WTC11 (cell line): ENCODE measurements around the gene POLD3. TPM values are rescaled to one million over a fixed set of nuclear protein-coding genes. Genes with fewer than 3 reads are reported as not detected.
"Not testable (repeated sequence)": the region's sequence is repeated elsewhere in the genome, so short reads cannot be mapped to it uniquely, and the experiment has no call there.

Experiments
- ATAC-seq: fragments of 200-7000 bp; cut with Tn5 transposase; 2 replicates; pipeline ENCODE4 v1.10.0; 2021; ENCODE audit warnings: mild to moderate bottlenecking, moderate library complexity
- CTCF ChIA-PET: fragments of 300-600 bp; sonication (Branson Sonifier 250); formaldehyde crosslinking; loops from one replicate; lab custom pipeline; 2021; ENCODE audit warnings: antibody characterized with exemption; lab: Charles Lee
- POLR2A ChIA-PET: fragments of 350-600 bp; sonication (Branson Sonifier 250); formaldehyde crosslinking; loops from one replicate; lab custom pipeline; 2021; ENCODE audit warnings: antibody characterized with exemption; lab: Charles Lee
- DNase-seq: peaks from one replicate; pipeline ENCODE4 v3.0.0; 2021; ENCODE audit warnings: low spot score
- H3K27ac Mint-ChIP-seq: 2 replicates; pipeline ENCODE4 v1.8.0; 2021; ENCODE audit warnings: mixed read lengths
- H3K27me3 Mint-ChIP-seq: 2 replicates; pipeline ENCODE4 v1.8.0; 2021; ENCODE audit warnings: low read depth, mild to moderate bottlenecking, moderate library complexity, mixed read lengths
- H3K36me3 Mint-ChIP-seq: 2 replicates; pipeline ENCODE4 v1.8.0; 2021; ENCODE audit warnings: mixed read lengths
- H3K4me1 Mint-ChIP-seq: 2 replicates; pipeline ENCODE4 v1.8.0; 2022; ENCODE audit warnings: mixed read lengths
- H3K4me3 Mint-ChIP-seq: 2 replicates; pipeline ENCODE4 v1.8.0; 2021; ENCODE audit warnings: mild to moderate bottlenecking, moderate library complexity, mixed read lengths
- H3K9me3 Mint-ChIP-seq: 2 replicates; pipeline ENCODE4 v1.8.0; 2021; ENCODE audit warnings: mixed read lengths
- CREM ChIP-seq: sonication (generic); formaldehyde crosslinking; IDR thresholded peaks from 2 replicates; pipeline ENCODE4 v1.8.1; 2022; ENCODE audit warnings: mild to moderate bottlenecking, missing genetic modification reagents, moderate library complexity
- CTCF ChIP-seq: fragments of 200-600 bp; IDR thresholded peaks from 2 replicates; pipeline ENCODE4 v1.8.0; 2022; ENCODE audit warnings: antibody characterized with exemption
- EMX1 ChIP-seq: fragments of 250-450 bp; sonication (Bioruptor Pico); IDR thresholded peaks from 2 replicates; pipeline ENCODE4 v1.8.0; 2021; ENCODE audit warnings: mild to moderate bottlenecking
- GTF2I ChIP-seq: fragments of 250-450 bp; sonication (Bioruptor Pico); conservative IDR thresholded peaks from 2 replicates; pipeline ENCODE4 v1.4.0; 2021; ENCODE audit warnings: mild to moderate bottlenecking
- HMGXB4 ChIP-seq: sonication (generic); formaldehyde crosslinking; IDR thresholded peaks from 2 replicates; pipeline ENCODE4 v1.8.1; 2023; ENCODE audit warnings: mild to moderate bottlenecking, moderate library complexity, missing genetic modification reagents
- JUN ChIP-seq: sonication (generic); formaldehyde crosslinking; IDR thresholded peaks from 2 replicates; pipeline ENCODE4 v1.8.0; 2023; ENCODE audit warnings: mild to moderate bottlenecking, missing genetic modification reagents
- KAT7 ChIP-seq: sonication (generic); formaldehyde crosslinking; IDR thresholded peaks from 2 replicates; pipeline ENCODE4 v1.8.1; 2023; ENCODE audit warnings: missing genetic modification reagents, mild to moderate bottlenecking, borderline replicate concordance
- MAX ChIP-seq: sonication (generic); formaldehyde crosslinking; IDR thresholded peaks from 2 replicates; pipeline ENCODE4 v1.8.0; 2022; ENCODE audit warnings: mild to moderate bottlenecking, missing genetic modification reagents
- RELA ChIP-seq: sonication (generic); formaldehyde crosslinking; IDR thresholded peaks from 2 replicates; pipeline ENCODE4 v1.8.1; 2022; ENCODE audit warnings: missing genetic modification reagents, mild to moderate bottlenecking, borderline replicate concordance
- RORB ChIP-seq: fragments of 250-450 bp; sonication (Bioruptor Pico); IDR thresholded peaks from 2 replicates; pipeline ENCODE4 v1.9.0; 2021; ENCODE audit warnings: mild to moderate bottlenecking
- SMAD4 ChIP-seq: sonication (generic); formaldehyde crosslinking; IDR thresholded peaks from 2 replicates; pipeline ENCODE4 v1.8.0; 2022; ENCODE audit warnings: mild to moderate bottlenecking, missing genetic modification reagents
- USF2 ChIP-seq: sonication (generic); formaldehyde crosslinking; IDR thresholded peaks from 2 replicates; pipeline ENCODE4 v1.8.1; 2023; ENCODE audit warnings: mild to moderate bottlenecking, missing genetic modification reagents, moderate library complexity
- ZBTB21 ChIP-seq: sonication (generic); formaldehyde crosslinking; IDR thresholded peaks from 2 replicates; pipeline ENCODE4 v1.8.1; 2023; ENCODE audit warnings: mild to moderate bottlenecking, missing genetic modification reagents, borderline replicate concordance
- ZNF121 ChIP-seq: sonication (generic); formaldehyde crosslinking; IDR thresholded peaks from 2 replicates; pipeline ENCODE4 v1.8.0; 2023; ENCODE audit warnings: missing genetic modification reagents
- ZNF232 ChIP-seq: sonication (generic); formaldehyde crosslinking; IDR thresholded peaks from 2 replicates; pipeline ENCODE4 v1.8.0; 2022; ENCODE audit warnings: mild to moderate bottlenecking, missing genetic modification reagents
- ZNF281 ChIP-seq: sonication (generic); formaldehyde crosslinking; IDR thresholded peaks from 2 replicates; pipeline ENCODE4 v1.8.0; 2023; ENCODE audit warnings: mild to moderate bottlenecking, missing genetic modification reagents
- ZNF671 ChIP-seq: fragments of 250-450 bp; sonication (Bioruptor Pico); IDR thresholded peaks from 2 replicates; pipeline ENCODE4 v1.8.0; 2021; ENCODE audit warnings: mild to moderate bottlenecking
- total RNA-seq: library from RNA; stranded (reverse); gene quantifications from 3 replicates; pipeline ENCODE4 v1.2.3, GENCODE V29; 2021

The POLD3 gene
- total RNA-seq, 1 experiment from 2014 or later: 24.1 TPM

GRCh38 chr11:74654976-74655375, 62.6 kb downstream of the POLD3 start:
- CTCF ChIA-PET: interaction anchor here (0.9 to 1.2 kb wide), 2 partner anchors 72 to 85 kb away, joined by 3 to 4 read pairs; no protein-coding TSS in a partner anchor
- peaks cover 34% of the 10 kb centered on the region for H3K36me3 Mint-ChIP-seq

GRCh38 chr11:74659124-74659523, 66.7 kb downstream of the POLD3 start:
- H3K27ac Mint-ChIP-seq, H3K4me3 Mint-ChIP-seq, POLR2A ChIA-PET, H3K27me3 Mint-ChIP-seq, ATAC-seq, DNase-seq, CTCF ChIA-PET: not testable (repeated sequence)
- H3K9me3 Mint-ChIP-seq: peaks cover 38% of the 10 kb centered on the region
- H3K4me1 Mint-ChIP-seq: peaks cover 17% of the 10 kb centered on the region
- peaks cover 32% of the 10 kb centered on the region for H3K36me3 Mint-ChIP-seq

More at GRCh38 chr11:74654976-74655375, 62.6 kb downstream of the POLD3 start:
- H3K27ac Mint-ChIP-seq: peak overlapping the region; percentile 30; the same call in 1 of the 2 replicates
- no peak overlapping the region for H3K4me3 Mint-ChIP-seq
- TF ChIP-seq RORB (CRISPR knock-in tag) (no peak), JUN (CRISPR knock-in tag) (no peak), MAX (CRISPR knock-in tag) (no peak), SMAD4 (no peak), ZNF281 (no peak), HMGXB4 (CRISPR knock-in tag) (no peak), EMX1 (CRISPR knock-in tag) (no peak), GTF2I (CRISPR knock-in tag) (no peak), ZNF671 (CRISPR knock-in tag) (no peak), CTCF (no peak), USF2 (CRISPR knock-in tag) (no peak), RELA (CRISPR knock-in tag) (no peak), CREM (CRISPR knock-in tag) (no peak), KAT7 (no peak), ZBTB21 (CRISPR knock-in tag) (no peak), ZNF232 (CRISPR knock-in tag) (no peak), ZNF121 (CRISPR knock-in tag) (no peak)
- DNase-seq (no peak), ATAC-seq (no peak)
- H3K27me3 Mint-ChIP-seq: no peaks in the 10 kb centered on the region
- no peaks in the 10 kb centered on the region for H3K4me1 Mint-ChIP-seq
- POLR2A ChIA-PET: no interaction called here
- H3K9me3 Mint-ChIP-seq: peaks cover 26% of the 10 kb centered on the region
